Measurements from ENCODE around the gene AUTS2. TPM values are rescaled to one million over a fixed set of nuclear protein-coding genes. Genes with fewer than 3 reads are reported as not detected.

AUTS2 gene
- total RNA-seq, 1 experiment from 2014 or later: 2.5 TPM

DNA sequence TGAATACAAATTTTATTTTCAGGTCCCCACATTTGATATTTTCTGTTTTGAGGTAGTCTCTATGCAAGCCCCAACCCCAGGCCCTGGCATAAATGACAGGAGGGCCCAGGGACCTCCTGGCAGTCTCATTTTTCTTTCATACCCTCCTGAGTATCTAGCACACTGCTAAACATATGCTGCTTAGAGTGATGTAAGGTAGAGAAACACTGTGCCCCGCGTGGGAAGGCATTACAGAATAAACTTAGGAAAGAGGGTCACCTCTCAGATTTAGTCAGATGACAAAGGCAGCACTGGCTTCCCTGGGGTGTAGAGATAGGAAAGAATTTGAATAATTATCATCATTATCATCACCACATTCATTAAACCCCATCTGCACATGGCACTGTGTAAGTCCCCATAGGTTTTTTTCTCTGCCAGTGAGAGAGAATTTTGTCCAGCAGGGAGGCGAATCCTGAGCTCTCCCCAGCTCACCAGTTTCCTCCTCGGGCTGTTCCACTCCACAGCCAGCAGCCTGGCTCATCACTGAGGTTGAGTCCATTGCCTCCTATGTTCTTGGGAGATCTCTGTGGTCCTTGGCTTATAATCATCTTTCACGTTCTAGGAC lies 1026.3 kb downstream of the AUTS2 start:
- TF ChIP-seq CTCF (IDR thresholded peaks at IDR 0.05) (no peak), SIN3A (IDR thresholded peaks at IDR 0.05; ENCODE audit: borderline replicate concordance, insufficient read depth, low read depth, low read length) (no peak), POLR2AphosphoS5 (IDR thresholded peaks at IDR 0.05; ENCODE audit: low read depth, low read length) (no peak), TCF7L2 (IDR thresholded peaks at IDR 0.05; ENCODE audit: low read depth, low read length) (no peak)
- Histone ChIP-seq H3K27ac (ENCODE audit: low read length) (no peak overlapping the region), H3K9me3 (ENCODE audit: control insufficient read depth, insufficient read depth, low read depth, low read length) (no peaks in the 10 kb centered on the region), H3K36me3 (ENCODE audit: control insufficient read depth, insufficient read depth, low read length) (no peaks in the 10 kb centered on the region), H3K4me1 (ENCODE audit: control insufficient read depth, insufficient read depth, low read length) (no peaks in the 10 kb centered on the region), H3K4me3 (ENCODE audit: low read depth in 2 of 2, low read length in 2 of 2) (no peak overlapping the region), H3K27me3 (ENCODE audit: control insufficient read depth, insufficient read depth, low read length) (no peaks in the 10 kb centered on the region)
- in situ Hi-C loops (cut with HindIII; ENCODE audit: low pct_unique_long_range_greater_than_20kb, low sequenced_read_pairs) (no loop called here), intact Hi-C loops (cut with micrococcal nuclease; ENCODE audit: unreplicated experiment) (no loop called here)
- DNase-seq (ENCODE audit: low read depth, low spot score) (no peak), ATAC-seq (no peak)
- ChIA-PET CTCF (no interaction called here), POLR2A (no interaction called here)
- no TSS peak for BruUV-seq (replicated peaks)

DNA sequence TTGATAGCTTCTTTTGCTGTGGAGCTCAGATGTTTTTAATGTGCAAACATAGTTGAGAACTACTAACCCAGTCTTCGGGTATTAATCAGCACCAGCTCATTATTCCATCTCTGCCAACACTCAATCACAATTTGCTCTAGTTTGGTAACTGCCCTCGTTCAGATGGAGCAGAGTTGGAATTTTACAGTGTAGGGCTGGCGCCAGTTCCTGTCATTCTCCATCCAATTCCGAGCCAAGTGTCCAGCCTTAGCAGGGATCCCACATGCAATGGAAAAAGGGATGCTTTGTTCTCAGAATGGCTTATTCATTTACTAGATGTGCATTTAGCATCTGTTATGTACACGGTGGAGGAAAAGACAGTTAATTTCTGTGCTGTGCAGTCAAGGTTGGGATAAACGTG lies 1029.2 kb downstream of the AUTS2 start:
- TF ChIP-seq POLR2AphosphoS5 (IDR thresholded peaks at IDR 0.05; ENCODE audit: low read depth, low read length) (no peak), TCF7L2 (IDR thresholded peaks at IDR 0.05; ENCODE audit: low read depth, low read length) (no peak), CTCF (IDR thresholded peaks at IDR 0.05) (no peak), SIN3A (IDR thresholded peaks at IDR 0.05; ENCODE audit: borderline replicate concordance, insufficient read depth, low read depth, low read length) (no peak)
- TF ChIP-seq, protein P1, sequence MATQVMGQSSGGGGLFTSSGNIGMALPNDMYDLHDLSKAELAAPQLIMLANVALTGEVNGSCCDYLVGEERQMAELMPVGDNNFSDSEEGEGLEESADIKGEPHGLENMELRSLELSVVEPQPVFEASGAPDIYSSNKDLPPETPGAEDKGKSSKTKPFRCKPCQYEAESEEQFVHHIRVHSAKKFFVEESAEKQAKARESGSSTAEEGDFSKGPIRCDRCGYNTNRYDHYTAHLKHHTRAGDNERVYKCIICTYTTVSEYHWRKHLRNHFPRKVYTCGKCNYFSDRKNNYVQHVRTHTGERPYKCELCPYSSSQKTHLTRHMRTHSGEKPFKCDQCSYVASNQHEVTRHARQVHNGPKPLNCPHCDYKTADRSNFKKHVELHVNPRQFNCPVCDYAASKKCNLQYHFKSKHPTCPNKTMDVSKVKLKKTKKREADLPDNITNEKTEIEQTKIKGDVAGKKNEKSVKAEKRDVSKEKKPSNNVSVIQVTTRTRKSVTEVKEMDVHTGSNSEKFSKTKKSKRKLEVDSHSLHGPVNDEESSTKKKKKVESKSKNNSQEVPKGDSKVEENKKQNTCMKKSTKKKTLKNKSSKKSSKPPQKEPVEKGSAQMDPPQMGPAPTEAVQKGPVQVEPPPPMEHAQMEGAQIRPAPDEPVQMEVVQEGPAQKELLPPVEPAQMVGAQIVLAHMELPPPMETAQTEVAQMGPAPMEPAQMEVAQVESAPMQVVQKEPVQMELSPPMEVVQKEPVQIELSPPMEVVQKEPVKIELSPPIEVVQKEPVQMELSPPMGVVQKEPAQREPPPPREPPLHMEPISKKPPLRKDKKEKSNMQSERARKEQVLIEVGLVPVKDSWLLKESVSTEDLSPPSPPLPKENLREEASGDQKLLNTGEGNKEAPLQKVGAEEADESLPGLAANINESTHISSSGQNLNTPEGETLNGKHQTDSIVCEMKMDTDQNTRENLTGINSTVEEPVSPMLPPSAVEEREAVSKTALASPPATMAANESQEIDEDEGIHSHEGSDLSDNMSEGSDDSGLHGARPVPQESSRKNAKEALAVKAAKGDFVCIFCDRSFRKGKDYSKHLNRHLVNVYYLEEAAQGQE (IDR thresholded peaks at IDR 0.05; ENCODE audit: insufficient read depth in 1 of 2, low read depth in 2 of 2, low read length in 1 of 2): no peak
- no peak for DNase-seq (ENCODE audit: low read depth, low spot score)
- no peak for ATAC-seq
- ChIA-PET POLR2A (no interaction called here), CTCF (no interaction called here)
- Histone ChIP-seq H3K36me3 (ENCODE audit: control insufficient read depth, insufficient read depth, low read length) (no peaks in the 10 kb centered on the region), H3K4me3 (ENCODE audit: low read depth in 2 of 2, low read length in 2 of 2) (no peak overlapping the region), H3K27me3 (ENCODE audit: control insufficient read depth, insufficient read depth, low read length) (no peaks in the 10 kb centered on the region), H3K4me1 (ENCODE audit: control insufficient read depth, insufficient read depth, low read length) (no peaks in the 10 kb centered on the region), H3K9me3 (ENCODE audit: control insufficient read depth, insufficient read depth, low read depth, low read length) (no peaks in the 10 kb centered on the region), H3K27ac (ENCODE audit: low read length) (no peak overlapping the region)
- intact Hi-C loops (cut with micrococcal nuclease; ENCODE audit: unreplicated experiment) (no loop called here), in situ Hi-C loops (cut with HindIII; ENCODE audit: low pct_unique_long_range_greater_than_20kb, low sequenced_read_pairs) (no loop called here)
- no TSS peak for BruUV-seq (replicated peaks)

Data from Panc1 (cell line).